HEK293 (cell line): ENCODE results near the gene C19orf53.

ENCODE experiments used
- CTCF ChIA-PET: fragments of 350-600 bp; formaldehyde crosslinking; extraction: SDS; loops from one replicate; lab custom pipeline; 2021; ENCODE audit warnings: antibody characterized with exemption; lab: Yijun Ruan, JAX
- POLR2A ChIA-PET: fragments of 300-600 bp; formaldehyde crosslinking; extraction: SDS; loops from one replicate; lab custom pipeline; 2020; ENCODE audit warnings: antibody characterized with exemption, inconsistent platforms; lab: Yijun Ruan, JAX
- H3K27ac ChIP-seq: fragments of 200-500 bp; sonication (Bioruptor generic); 2 replicates; pipeline ENCODE4 v1.5.1; 2014; ENCODE audit warnings: low read depth, low read length, control low read depth, inconsistent platforms; ENCODE audit errors: extremely low read depth
- H3K36me3 ChIP-seq, 2 experiments: fragments of 200-500 bp in 1 of 2; sonication (Bioruptor generic) in 1 of 2; 1 replicate in 1 of 2; 2 replicates in 1 of 2; pipeline ENCODE4 v1.5.1; 2014 to 2017; ENCODE audit warnings: inconsistent platforms in 2 of 2, low read length in 2 of 2; ENCODE audit not compliant: control insufficient read depth in 2 of 2, insufficient read depth in 1 of 2
- H3K4me1 ChIP-seq: fragments of 200-500 bp; sonication (Bioruptor generic); 2 replicates; pipeline ENCODE4 v1.5.1; 2014; ENCODE audit warnings: mild to moderate bottlenecking, low read length, inconsistent platforms; ENCODE audit not compliant: control insufficient read depth, insufficient read depth
- H3K4me3 ChIP-seq: 2 replicates; pipeline ENCODE4 v1.5.1; 2011; ENCODE audit warnings: low read depth, mild to moderate bottlenecking, control low read depth, low read length, moderate library complexity
- H3K9me3 ChIP-seq: fragments of 200-500 bp; sonication (Bioruptor generic); 2 replicates; pipeline ENCODE4 v1.5.1; 2014; ENCODE audit warnings: low read depth, low read length, inconsistent platforms; ENCODE audit not compliant: control insufficient read depth, insufficient read depth
- GLI4 ChIP-seq: fragments of 450-650 bp; formaldehyde crosslinking; IDR thresholded peaks from 2 replicates; pipeline ENCODE4 v1.5.1; 2016; ENCODE audit warnings: missing biosample characterization, missing genetic modification characterization
- HIC1 ChIP-seq: fragments of 450-650 bp; formaldehyde crosslinking; IDR thresholded peaks from 2 replicates; pipeline ENCODE4 v1.5.1; 2016; ENCODE audit warnings: missing biosample characterization, missing genetic modification characterization
- HOXD13 ChIP-seq: sonication (generic); formaldehyde crosslinking; IDR thresholded peaks from 2 replicates; pipeline ENCODE4 v1.8.0; 2022; ENCODE audit warnings: missing genetic modification reagents, borderline replicate concordance
- MZF1 ChIP-seq: fragments of 450-650 bp; formaldehyde crosslinking; IDR thresholded peaks from 2 replicates; pipeline ENCODE4 v1.5.1; 2017; ENCODE audit warnings: missing biosample characterization, missing genetic modification characterization, borderline replicate concordance
- PBX3 ChIP-seq: sonication (generic); formaldehyde crosslinking; IDR thresholded peaks from 2 replicates; pipeline ENCODE4 v1.8.1; 2022; ENCODE audit warnings: mild to moderate bottlenecking, moderate library complexity, missing genetic modification reagents
- PRDM1 ChIP-seq: fragments of 450-650 bp; formaldehyde crosslinking; IDR thresholded peaks from 2 replicates; pipeline ENCODE4; 2016; ENCODE audit warnings: missing biosample characterization, missing genetic modification characterization
- WT1 ChIP-seq: fragments of 450-650 bp; formaldehyde crosslinking; IDR thresholded peaks from 2 replicates; pipeline ENCODE4 v1.5.1; 2016; ENCODE audit warnings: missing biosample characterization, missing genetic modification characterization
- ZBTB17 ChIP-seq: fragments of 450-650 bp; formaldehyde crosslinking; IDR thresholded peaks from 2 replicates; pipeline ENCODE4 v1.5.1; 2016; ENCODE audit warnings: missing biosample characterization, missing genetic modification characterization
- ZBTB7A ChIP-seq: fragments of 450-650 bp; formaldehyde crosslinking; IDR thresholded peaks from 2 replicates; pipeline ENCODE4 v1.5.1; 2016; ENCODE audit warnings: low read depth, missing biosample characterization, missing genetic modification characterization
- ZEB2 ChIP-seq: fragments of 450-650 bp; formaldehyde crosslinking; IDR thresholded peaks from 2 replicates; pipeline ENCODE4 v1.5.1; 2016; ENCODE audit warnings: missing biosample characterization, missing genetic modification characterization
- ZNF366 ChIP-seq: fragments of 450-650 bp; formaldehyde crosslinking; conservative IDR thresholded peaks from 2 replicates; pipeline ENCODE4 v1.5.1; 2016; ENCODE audit warnings: missing biosample characterization, missing genetic modification characterization
- ZNF394 ChIP-seq: fragments of 450-650 bp; formaldehyde crosslinking; IDR thresholded peaks from 2 replicates; pipeline ENCODE4 v1.5.1; 2016; ENCODE audit warnings: missing biosample characterization, missing genetic modification characterization, mild to moderate bottlenecking, moderate library complexity, borderline replicate concordance
- ZNF544 ChIP-seq: fragments of 450-650 bp; formaldehyde crosslinking; IDR thresholded peaks from 2 replicates; pipeline ENCODE4 v1.5.0; 2017; ENCODE audit warnings: missing biosample characterization, missing genetic modification characterization
- ZNF654 ChIP-seq: fragments of 450-650 bp; formaldehyde crosslinking; IDR thresholded peaks from 2 replicates; pipeline ENCODE4 v1.5.1; 2016; ENCODE audit warnings: low read depth, missing biosample characterization, missing genetic modification characterization
- ZNF701 ChIP-seq: fragments of 450-650 bp; formaldehyde crosslinking; IDR thresholded peaks from 2 replicates; pipeline ENCODE4 v1.5.1; 2016; ENCODE audit warnings: missing biosample characterization, missing genetic modification characterization
- ZNF768 ChIP-seq: fragments of 450-650 bp; formaldehyde crosslinking; IDR thresholded peaks from 2 replicates; pipeline ENCODE4 v1.5.1; 2018; ENCODE audit warnings: missing biosample characterization, mild to moderate bottlenecking, missing genetic modification characterization

Gene C19orf53

GRCh38 chr19:13796301-13797057, 22.2 kb downstream of the C19orf53 start (continued):
- no peak for TF ChIP-seq ZEB2 (tag by site-specific recombination)

- no peaks in the 10 kb centered on the region for H3K36me3 ChIP-seq
- ChIA-PET POLR2A (interaction anchor here (0.6 to 3.7 kb wide), 3 partner anchors 23 to 291 kb away, joined by 3 to 18 read pairs (median 17); partner anchors contain the start of gene C19orf53), CTCF (interaction anchor here (0.7 to 2.7 kb wide), 5 partner anchors 49 to 296 kb away, joined by 3 to 12 read pairs (median 4); no protein-coding TSS in a partner anchor)
- no peaks in the 10 kb centered on the region for H3K9me3 ChIP-seq
- peaks cover 8% of the 10 kb centered on the region for H3K4me1 ChIP-seq
- no peak overlapping the region for H3K4me3 ChIP-seq
- no peak overlapping the region for H3K27ac ChIP-seq
- TF ChIP-seq ZNF768 (tag by site-specific recombination) (peak; percentile 58; the same call in 1 of the 2 replicates), MZF1 (tag by site-specific recombination) (no peak), WT1 (tag by site-specific recombination) (no peak), PBX3 (no peak), GLI4 (tag by site-specific recombination) (no peak), ZNF544 (no peak)
These were observed 22.8 kb downstream of the C19orf53 start for GRCh38 chr19:13797058-13797440.

- TF ChIP-seq HOXD13 (CRISPR knock-in tag) (no peak), ZNF366 (tag by site-specific recombination) (0 out of 2 replicates have a peak, but pooled peaks have one; percentile 36), ZNF701 (tag by site-specific recombination) (no peak), ZNF394 (0 out of 2 replicates have a peak, but pooled peaks have one; percentile 8), PRDM1 (tag by site-specific recombination) (peak; percentile 79), ZEB2 (tag by site-specific recombination) (peak; percentile 34; the same call in 1 of the 2 replicates), ZBTB17 (tag by site-specific recombination) (0 out of 2 replicates have a peak, but pooled peaks have one; percentile 27)
- Histone ChIP-seq H3K36me3 (no peaks in the 10 kb centered on the region), H3K4me3 (no peak overlapping the region), H3K4me1 (peaks cover 8% of the 10 kb centered on the region), H3K27ac (no peak overlapping the region), H3K9me3 (no peaks in the 10 kb centered on the region)
- CTCF ChIA-PET, result interaction anchor here (0.6 to 2.7 kb wide), 5 partner anchors 14 to 295 kb away, joined by 3 to 12 read pairs (median 4); no protein-coding TSS in a partner anchor
- POLR2A ChIA-PET, result interaction anchor here (3.6 kb wide), 1 partner anchor 49 kb away, joined by 18 read pairs; no protein-coding TSS in a partner anchor
These were observed 23.6 kb downstream of the C19orf53 start for GRCh38 chr19:13797870-13798269.

GRCh38 chr19:13799669-13800068, 25.4 kb downstream of the C19orf53 start:
- H3K27ac ChIP-seq, result no peak overlapping the region
- no peak overlapping the region for H3K4me3 ChIP-seq
- peaks cover 4% of the 10 kb centered on the region for H3K4me1 ChIP-seq
- H3K36me3 ChIP-seq, result peaks cover 0 to 2% of the 10 kb centered on the region in 2 experiments; a peak in 1 of 3 replicates
- ChIA-PET POLR2A (interaction anchor here (0.7 kb wide), 1 partner anchor 25 kb away, joined by 3 read pairs; no protein-coding TSS in a partner anchor), CTCF (no interaction called here)
- TF ChIP-seq HIC1 (tag by site-specific recombination), result 0 out of 2 replicates have a peak, but pooled peaks have one; percentile 36
- TF ChIP-seq ZNF654 (tag by site-specific recombination), result no peak
- TF ChIP-seq ZBTB7A, result no peak
- H3K9me3 ChIP-seq, result no peaks in the 10 kb centered on the region
